ENCODE measurements around the gene MLLT1.

GRCh38 chr19:6286676-6287075, 6.9 kb upstream of the MLLT1 start:
- TF ChIP-seq CTCF (IDR thresholded peaks at IDR 0.05; ENCODE audit: low read depth, low read length), result no peak
- TF ChIP-seq EZH2phosphoT487 (IDR thresholded peaks at IDR 0.05; ENCODE audit: low read depth), result no peak
